GM21737 (cell line): ENCODE measurements around the gene TGFBR3.

Experiments
- ATAC-seq: cut with Tn5 transposase; IDR thresholded peaks from one replicate; pipeline ENCODE4 v1.9.1; 2021; ENCODE audit warnings: mild to moderate bottlenecking, moderate library complexity; ENCODE audit not compliant: unreplicated experiment

TGFBR3 gene

DNA sequence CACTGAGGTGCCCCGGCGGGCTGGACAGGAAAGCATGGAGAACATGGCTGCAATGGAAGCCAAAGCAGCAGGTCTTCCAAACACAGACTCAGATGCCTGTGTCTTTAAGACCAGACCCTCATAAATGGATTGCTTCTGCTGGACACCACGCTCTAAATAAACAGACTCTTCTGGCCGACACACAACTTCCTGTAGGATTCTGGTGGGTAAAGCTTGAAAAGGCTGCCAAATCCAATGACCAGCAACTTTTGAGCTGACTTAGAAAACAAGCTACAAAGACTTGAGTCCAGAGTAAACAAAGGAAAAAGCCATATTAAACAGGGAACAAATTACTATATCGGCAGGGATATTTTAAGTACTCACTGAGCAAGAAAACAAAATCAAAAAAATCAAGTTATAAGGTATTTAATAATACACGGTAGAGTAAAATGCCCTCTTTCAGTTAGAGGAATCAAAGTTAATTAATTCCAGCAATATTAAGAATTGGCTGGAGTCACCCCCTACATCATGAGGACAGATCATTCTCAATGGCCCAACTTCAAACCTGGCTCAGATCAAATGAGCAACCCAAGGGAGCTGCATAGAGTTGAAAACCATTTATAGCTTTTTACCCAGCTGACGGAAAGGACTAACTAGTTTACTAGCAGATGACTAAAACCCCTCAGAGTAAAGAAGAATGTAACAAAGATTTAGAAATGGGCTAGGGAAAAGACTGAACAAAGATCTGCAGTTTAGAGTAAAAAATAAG lies 102.4 kb downstream of the TGFBR3 start:
- ATAC-seq, result no peak

DNA sequence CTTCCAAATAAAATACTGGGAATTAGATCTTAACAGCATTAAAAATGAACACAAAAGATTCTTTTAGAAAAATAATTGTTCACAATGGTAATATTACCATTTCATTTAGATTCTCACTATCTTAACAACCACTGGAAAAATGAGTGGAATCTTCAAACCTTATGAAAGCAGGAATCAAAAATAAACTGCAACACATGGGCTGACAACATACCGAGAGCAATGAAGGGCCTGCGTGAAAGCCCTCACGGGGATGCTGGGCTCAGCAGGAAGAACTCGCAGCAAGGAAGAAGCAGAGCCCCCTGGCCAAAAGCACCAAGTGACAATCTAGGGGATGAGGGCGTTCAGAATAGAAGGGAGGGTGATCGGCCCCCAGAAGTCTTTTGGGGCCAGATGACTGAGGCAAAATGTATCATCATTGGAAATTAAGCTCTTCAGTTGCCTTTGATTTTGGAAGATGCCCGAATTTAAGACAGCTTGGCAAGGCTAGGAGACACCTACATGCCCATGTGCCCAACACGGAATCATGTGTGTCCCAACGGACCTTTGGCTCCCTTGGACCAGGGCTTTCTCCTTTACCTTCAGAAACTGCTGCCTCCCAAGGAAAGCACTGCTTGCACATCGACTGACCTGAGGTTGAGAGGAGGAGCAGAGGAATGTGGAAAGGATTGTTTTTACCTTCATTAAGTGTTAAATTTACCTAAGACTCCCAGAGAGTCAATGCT lies 103.9 kb downstream of the TGFBR3 start:
- ATAC-seq, result no peak

DNA sequence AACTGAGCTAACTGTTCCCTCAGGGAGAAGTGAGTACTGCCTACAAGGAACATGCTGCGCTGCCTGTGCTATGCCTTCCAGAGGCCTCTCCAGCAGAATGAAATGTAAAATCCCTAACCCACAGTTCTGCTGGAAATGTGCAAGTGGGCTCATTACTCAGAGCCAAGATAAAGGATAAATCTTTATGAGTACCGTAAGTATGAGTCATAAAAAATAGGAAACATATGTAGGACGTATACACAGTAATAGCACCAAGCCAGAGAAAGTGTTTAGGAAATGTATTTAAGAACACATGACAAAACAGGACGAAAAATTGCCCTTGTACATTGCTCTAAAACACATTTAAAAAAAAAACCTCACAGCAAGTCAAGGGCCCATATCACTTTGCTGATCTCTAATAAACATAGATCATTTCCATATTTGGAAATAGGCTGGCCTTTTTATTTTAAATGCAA lies 104.6 kb downstream of the TGFBR3 start:
- ATAC-seq, result no peak

DNA sequence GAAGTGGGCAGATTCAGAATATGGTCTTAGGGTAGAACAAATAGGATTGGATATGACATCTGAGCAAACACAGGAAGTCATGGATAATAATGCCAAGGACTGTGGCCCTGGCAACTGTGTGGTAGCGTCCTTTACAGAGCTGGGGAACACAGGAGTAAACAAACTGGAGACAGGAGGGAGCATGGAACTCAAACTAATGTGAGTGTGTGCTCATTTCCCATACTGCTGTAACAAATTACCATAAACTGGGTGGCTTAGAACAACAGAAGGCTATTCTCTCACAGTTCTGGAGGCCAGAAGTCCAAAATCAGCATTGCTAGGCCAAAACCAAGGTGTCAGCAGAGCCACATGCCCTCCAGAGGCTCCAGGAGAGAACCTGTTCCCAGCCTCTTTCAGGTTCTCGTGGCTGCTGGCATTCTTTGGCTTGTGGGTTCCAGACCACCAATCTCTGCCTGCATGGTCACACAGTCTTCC lies 106.4 kb downstream of the TGFBR3 start:
- ATAC-seq, result no peak

DNA sequence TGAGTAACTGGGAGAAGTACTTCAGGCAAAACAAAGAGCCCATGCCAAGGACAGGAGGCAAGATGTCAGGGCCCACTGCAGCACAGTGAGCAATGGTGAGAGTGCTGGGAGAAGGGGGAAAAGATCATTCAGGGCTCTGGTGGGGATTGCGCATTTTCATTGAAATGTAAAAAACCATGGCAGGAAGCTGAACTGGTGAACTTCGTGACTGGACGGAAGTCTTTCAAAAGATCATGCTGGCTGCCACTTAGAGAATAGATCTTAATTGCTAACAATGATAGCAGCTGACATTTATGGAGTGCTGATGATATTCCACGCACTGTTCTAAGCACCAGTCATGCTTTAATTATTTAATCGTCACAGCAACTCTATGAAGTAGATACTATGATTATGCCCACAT lies 107.0 kb downstream of the TGFBR3 start:
- ATAC-seq, result no peak

DNA sequence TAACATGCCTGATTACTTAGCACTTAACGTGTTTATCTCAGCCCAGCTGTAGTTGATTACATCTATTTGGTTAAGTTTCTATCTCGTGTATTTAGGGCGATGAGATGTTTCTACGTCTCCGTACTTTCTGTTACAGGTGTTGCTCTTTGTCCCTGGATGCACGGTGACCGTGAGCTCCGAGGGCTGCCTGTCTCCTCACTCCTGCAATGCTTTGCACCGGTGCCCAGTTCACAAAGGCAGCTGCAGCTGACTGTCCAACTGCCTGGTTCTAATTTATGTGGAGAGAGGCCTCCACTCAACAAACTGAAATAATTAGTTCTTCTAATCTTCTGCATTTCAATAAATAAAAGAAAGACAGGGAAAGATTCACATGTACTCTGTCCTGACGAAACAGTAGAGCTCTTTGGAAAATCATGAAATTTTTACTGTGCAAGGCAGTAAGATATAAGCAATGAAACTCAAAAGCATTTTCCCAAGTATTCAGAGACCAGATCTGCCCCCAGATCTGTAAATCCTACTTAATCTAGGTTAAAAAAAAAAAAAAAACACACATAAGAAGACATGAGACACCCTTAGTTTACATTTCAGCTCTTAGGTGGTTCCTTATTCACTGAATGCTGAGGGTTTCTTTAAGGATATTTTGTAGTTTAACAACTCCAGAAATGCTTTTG lies 108.2 kb downstream of the TGFBR3 start:
- no peak for ATAC-seq

DNA sequence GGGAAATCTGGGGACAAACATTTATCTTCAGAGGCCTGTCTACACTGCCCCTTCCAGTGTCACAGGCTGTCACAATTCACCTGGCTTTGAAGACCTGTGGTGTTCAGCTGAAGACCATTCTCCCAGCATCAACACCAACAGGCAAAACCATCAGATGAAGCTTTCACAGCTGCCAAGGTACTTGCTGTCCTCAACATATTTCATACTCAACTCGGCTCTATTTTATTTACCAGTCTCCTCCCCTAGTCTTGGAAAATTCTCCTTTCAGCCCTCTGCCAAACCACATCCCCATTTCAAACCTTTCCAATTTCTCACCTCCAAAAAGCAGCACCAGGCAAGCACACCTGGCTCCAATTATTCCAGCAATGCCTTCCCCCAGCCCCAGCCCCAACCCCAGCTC lies 108.8 kb downstream of the TGFBR3 start:
- ATAC-seq, result no peak

DNA sequence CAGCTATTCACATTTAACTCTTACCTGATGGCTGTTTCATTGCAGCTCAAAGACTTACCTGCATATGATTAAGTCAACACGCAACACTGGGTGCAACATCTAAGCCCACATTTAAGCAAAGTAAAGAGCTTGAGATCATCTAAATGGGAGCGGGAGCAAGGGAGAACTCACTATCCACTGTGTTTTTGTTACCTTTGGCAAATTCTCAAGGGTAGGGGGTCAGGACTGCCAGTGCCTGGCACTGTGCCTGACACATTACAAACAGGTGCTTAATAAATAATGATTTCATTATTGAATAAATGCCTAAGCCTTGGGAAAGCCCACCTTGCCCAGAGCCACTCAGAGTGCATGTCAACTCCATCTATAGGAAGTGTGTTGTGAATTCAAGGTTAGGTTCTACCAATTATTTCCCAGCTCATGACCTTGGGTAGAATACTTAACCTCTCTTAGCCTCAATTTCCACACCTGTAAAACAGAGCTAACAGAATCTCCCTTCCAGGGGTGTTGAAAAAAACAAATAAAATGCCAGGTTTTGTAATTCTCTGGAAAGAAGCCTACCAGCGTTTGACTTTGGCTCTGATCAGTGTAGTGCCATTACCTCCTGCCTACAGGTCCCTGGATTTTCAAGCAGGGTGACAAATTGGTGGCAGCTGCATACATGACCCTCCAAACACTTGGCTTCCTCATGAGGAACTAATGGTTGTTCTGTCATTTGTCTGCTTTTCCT lies 109.7 kb downstream of the TGFBR3 start:
- ATAC-seq, result no peak

DNA sequence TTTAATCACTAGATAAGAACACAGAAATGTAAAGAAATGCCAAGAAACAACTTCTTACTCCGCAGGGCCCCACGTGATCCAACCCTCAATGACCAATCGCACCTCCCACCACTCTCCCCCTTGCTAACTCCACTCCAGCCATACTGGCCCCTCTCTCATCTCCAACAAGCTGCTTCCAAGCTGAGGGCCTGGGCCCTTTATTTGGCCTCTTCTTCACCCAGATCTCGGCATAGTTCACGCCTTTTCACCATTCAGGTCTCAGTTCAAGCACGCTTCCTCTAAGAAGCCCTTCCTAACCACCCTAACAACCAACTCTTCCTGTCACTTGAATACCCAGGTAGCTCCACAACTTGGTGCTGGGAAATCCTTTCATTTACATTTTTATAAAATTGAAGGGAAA lies 110.7 kb downstream of the TGFBR3 start:
- no peak for ATAC-seq

DNA sequence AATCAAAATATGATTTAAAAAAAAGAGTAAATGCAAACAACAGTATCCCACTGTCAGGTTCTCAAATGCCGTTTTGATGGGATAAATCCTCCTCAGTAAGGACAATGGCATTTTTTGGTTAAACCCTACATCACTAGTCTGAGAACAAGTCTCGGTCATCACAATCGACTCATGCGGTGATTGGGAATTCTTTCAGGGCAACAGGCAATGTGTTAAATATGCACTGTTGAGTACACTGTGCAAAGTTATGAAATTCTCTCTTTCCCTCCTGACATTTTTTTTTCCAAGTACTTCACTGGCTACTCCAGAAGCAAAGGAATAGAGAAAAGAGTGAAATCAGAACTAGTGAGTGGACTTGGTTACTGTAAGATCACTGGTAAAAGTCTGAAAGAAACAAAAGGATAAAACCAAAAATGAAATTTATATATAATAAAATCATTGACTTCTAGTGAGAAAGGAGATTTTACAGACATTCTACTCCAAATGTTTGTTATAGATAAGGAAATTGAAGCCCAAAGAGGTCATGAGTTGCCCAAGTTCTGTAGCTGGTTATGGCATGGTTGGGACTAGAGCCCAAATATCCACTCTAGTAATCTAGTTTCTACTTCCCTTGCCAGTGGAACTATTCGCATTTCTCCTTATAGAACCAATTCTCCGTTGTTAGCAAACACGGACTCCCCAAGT lies 111.3 kb downstream of the TGFBR3 start:
- no peak for ATAC-seq

DNA sequence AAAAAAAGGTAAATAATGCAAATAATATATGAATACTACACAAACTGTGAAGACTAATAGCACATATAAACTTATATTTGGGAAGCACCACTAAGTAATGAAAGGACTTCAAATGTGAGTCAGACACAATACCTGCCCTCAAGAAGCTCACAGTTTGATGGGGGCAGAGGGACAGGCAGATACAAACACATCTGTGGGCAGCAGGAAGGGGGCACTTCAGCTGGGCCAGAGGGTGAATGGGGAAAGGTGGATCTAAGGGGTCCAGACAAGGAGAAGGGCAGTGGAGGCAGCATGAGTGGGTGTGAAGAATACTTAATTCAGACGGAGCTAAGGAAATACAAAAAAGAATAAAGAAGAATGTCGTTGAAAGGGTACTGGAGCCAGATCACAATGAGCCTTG lies 114.2 kb downstream of the TGFBR3 start:
- no peak for ATAC-seq

DNA sequence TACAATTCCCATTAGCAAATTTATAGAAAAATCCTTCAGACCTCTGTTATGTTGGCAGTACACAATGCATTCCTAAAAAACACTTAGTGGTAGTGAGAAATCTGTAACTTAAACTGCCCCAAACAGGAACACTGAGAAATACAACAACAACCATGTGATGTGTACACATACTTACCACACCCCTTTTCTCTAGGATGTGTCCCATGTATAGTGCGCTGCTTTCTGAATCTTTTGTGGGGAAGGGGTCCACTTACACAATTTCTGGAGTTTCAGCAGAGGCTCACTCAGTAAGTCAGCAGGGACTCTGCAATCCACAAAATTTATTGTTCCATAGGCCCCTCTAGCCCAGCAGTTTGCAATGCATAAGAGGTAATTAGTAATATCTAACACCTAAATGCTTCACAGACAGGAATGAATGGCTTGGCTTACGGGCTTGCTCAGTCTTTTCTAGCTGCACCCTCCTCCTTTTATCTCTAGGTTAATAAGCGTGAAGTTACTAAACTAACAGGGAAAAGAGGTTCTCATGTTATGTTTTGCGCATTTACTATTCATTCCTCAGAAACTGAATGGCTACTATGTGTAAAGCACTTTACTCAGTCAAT lies 115.2 kb downstream of the TGFBR3 start:
- no peak for ATAC-seq

DNA sequence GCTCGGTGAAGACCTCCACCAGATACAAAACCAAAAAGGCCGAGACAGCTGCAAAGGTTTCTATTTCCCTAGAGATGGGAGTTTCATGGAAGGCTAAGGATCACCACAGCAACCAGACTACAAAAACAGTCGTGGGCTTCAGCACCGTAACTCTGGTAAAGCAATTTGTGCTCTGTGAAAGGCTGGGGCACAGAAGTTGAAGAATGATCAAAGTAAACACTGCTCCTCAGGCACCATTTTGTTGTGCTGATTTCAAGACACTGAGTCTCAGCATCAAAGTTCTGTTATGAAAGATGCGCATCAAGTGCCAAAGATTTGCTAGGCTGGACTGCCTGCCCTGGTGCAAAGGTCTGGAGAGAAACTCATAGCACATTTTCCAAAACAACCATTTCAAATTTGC lies 116.2 kb downstream of the TGFBR3 start:
- ATAC-seq, result no peak

DNA sequence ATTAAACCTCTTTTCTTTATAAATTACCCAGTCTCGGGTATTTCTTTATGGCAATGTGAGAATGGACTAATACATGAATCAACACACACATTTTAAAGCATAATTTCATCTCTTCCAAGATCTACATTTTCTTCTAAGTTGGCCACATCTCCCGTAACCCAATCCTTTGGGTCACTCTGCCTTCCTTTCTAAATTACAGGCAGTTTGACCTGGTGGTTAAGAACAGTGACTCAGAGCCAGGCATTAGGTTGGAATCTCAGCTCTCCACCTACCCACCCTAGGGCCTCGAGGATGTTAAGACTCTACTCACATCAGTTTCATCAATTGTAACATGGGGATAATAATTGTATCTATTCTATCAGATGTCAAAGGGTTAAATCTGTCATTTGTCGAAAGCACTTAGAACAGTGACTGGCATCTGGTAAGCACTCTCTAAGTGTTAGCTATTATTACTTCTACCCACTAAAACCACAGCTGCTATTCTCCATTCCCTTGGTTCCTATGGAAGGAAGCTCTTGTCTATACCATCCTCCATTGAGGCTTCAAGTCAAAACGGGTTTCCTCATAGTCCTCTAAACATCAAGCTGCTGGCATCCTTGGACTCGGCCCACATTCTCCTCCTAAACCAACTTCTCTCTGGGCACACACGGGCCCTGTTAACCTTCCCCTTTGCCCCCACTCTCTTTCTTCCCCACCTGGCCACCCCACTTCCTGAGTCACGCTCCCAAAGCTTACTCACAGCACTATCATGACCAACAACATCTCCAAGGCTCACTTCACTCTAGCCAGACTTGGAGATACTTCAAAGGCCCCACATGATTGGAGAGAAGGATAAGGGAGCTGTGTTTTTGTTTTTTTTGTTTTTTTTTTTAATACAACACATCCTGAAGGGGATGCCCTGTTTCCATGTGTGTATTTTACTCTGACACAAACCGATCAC lies 116.9 kb downstream of the TGFBR3 start:
- no peak for ATAC-seq

DNA sequence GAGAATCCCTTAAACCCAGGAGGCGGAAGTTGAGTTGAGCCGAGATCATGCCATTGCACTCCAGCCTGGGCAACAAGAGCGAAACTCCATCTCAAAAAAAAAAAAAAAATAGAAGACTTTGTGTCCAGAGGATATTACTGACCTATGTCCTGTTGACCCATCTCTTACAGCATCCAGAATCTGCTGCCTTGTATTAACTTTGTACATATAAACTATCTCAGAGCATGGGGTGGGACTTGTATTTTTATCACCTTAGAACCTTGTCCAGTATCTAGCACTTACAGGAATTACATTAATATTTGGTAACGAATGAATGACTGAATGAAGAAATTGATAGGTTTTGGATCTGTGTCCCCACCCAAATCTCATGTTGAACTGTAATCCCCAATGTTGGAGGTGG lies 117.8 kb downstream of the TGFBR3 start:
- no peak for ATAC-seq

DNA sequence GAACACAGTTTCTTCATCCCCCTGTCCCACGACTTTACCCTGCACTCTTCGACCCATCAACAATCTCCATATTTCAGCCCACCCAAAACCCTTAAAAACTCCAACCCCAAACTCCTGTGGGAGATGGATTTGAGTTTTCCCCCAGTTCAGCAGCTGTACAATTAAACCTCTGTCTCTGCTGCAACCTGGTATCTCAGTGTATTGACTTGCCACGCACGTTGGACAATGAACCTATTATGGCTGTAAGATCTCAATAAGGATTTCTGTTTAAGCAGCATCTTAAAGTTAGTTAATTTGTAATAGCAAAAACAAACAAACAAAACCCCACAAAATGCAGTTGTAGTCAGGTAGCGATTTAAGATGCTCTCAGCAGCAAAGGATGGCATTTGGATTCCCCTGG lies 119.1 kb downstream of the TGFBR3 start:
- ATAC-seq, result no peak

DNA sequence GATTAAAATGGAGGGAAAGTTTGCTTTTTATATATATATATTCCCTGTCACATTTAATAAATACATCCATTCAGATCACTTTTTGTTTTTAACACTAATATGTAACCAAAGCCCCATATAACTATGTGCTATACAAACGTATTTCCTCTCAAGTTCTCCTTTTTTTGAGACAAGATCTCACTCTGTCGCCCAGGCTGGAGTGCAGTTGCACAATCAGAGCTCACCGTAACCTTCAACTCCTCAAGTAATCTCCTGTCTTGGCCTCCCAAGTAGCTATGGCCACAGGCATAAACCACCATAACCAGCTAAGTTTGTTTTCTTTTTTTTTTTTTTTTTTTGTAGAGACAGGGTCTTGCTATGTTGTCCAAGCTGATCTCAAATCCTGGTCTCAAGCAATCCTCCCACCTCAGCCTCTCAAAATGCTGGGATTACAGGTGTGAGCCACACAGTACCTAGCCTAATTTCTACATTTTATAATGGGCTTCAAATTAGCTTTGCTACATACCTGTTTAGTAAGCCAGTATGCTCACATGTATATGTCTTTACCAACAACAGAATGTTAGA lies 120.0 kb downstream of the TGFBR3 start:
- no peak for ATAC-seq

DNA sequence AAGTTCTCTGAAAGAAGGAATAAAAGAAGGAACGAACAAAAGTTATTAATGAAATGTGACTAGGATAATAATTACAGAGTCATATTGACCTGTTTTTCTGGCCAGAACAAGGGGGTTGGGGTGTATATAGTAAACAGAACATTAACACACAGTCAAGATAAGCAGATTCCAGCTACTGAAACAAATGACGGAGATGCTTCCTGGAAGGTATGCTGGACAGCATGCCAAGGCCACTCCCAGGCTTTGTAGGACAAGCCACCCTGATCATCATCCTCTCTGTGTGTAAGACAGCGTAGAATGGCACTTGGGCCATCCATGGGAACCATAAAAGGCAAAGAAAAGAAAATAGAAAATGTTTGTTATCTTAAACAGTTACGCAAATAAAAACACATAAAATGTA lies 120.7 kb downstream of the TGFBR3 start:
- no peak for ATAC-seq
